Measurements from ENCODE around the gene CDC25A.

DNA sequence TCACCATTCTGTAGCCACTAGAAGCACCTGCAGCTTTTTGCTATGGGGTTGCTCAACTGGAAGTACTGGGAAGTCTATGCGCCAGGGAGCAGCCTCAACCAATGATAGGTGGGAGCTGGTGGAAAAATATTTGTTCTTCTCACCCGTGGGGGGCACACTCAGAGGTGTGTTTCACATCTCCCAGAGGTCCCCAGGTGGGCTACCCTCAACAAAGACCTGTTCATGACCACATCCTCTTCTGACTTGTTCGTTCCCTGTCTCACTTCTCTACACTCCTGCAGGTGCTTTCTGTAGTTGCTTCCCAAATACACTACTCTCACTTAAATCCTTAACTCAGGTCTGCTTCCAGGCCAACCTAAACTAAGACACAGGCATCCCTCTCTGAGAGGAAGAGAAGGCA, 38.7 kb upstream of the CDC25A start:
- TF ChIP-seq, protein P1, sequence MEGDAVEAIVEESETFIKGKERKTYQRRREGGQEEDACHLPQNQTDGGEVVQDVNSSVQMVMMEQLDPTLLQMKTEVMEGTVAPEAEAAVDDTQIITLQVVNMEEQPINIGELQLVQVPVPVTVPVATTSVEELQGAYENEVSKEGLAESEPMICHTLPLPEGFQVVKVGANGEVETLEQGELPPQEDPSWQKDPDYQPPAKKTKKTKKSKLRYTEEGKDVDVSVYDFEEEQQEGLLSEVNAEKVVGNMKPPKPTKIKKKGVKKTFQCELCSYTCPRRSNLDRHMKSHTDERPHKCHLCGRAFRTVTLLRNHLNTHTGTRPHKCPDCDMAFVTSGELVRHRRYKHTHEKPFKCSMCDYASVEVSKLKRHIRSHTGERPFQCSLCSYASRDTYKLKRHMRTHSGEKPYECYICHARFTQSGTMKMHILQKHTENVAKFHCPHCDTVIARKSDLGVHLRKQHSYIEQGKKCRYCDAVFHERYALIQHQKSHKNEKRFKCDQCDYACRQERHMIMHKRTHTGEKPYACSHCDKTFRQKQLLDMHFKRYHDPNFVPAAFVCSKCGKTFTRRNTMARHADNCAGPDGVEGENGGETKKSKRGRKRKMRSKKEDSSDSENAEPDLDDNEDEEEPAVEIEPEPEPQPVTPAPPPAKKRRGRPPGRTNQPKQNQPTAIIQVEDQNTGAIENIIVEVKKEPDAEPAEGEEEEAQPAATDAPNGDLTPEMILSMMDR (IDR thresholded peaks at IDR 0.05): no peak
- TF ChIP-seq POLR2A (IDR thresholded peaks at IDR 0.05): no peak

Measured in esophagus squamous epithelium (tissue), 4 donors.